ENCODE measurements around the gene FGR. TPM values are rescaled to one million over a fixed set of nuclear protein-coding genes. Genes with fewer than 3 reads are reported as not detected.

Gene FGR
- polyA plus RNA-seq, 1 donor = 1.4 TPM

DNA sequence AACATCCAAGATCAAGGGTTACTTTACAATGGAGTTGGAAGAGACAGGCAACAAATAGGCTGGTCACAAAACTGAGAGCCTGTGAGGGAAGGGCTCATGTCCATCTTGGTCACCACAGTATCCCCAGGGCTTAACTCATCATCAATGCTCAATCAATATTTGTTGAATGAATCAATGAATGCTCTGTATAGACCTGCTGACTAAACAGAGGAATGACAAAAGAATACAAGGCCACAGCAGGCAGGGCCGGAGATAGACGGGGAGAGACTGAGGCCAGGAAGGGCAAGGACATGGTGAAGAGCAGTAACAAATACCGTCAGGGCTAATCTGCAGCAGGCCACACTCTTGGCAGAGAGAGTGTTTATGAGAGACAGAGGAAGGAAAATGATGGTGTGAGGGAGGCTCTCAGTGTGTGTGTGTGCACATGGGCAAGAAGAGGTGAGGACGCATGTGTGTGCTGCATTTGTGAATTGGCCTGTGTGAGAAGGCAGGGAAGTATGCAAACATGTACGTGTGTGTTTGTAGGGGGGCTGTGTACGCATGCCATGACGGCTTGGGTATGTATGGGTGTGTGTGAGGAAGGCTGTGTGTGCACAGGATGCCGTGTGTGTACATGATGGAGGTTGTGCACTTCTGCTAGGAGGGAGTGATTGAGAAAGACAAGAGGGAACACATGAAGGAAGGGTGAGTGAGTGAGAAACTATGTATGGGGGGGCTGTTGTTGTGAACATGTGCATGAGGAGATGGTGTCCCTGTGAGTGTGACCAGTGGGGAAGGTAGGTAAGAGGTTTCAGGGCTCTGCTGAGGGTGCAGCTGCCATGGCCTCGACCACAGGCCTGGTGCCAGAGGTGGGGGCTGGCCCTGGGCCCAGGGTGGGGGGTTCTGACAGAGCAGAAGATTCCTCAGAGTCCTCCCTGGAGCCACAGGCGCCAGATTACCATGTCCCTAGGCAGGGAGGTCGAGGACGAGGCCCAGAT lies 46.4 kb downstream of the FGR start:
- DNase-seq (ENCODE audit: low read depth) = no peak

DNA sequence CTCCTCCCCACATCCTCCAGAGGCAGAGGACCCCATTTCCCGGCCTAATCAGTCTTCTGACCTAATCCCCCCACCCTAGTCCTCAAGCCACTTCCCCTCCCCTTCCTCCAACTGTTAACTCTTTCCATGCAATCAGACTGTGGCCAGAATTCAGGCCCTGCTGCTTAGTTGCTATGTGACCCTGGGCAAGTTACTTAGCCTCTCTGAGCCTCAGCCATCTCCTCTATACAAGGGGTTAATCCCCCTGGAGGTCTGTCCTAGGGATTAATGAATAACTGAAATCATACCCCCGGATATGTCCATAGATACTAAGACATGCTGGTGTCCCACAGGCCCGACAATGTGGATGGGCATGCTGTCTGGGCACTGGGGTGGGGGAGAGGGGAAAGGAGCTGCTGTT lies 49.3 kb downstream of the FGR start:
- no peak for DNase-seq (ENCODE audit: low read depth)

DNA sequence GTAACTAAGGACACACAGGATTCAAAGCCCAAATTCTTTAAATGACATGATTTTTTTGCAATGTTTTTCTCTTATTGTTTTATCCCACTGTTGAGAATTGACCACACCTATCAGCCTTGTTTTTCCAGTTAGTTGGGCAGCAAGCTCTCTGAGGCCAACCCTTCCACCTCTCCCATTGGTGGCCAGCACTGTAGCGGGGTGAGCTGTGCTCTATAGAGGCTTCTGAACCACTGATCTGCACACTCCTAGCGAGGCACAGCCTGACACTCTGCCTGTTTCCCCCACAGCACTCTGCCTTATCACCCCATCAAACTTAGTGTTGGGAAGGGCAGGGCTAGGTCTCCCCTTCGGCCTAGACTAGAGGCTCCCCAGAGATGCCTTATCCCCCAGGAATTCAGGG lies 50.5 kb downstream of the FGR start:
- DNase-seq (ENCODE audit: low read depth) = no peak

DNA sequence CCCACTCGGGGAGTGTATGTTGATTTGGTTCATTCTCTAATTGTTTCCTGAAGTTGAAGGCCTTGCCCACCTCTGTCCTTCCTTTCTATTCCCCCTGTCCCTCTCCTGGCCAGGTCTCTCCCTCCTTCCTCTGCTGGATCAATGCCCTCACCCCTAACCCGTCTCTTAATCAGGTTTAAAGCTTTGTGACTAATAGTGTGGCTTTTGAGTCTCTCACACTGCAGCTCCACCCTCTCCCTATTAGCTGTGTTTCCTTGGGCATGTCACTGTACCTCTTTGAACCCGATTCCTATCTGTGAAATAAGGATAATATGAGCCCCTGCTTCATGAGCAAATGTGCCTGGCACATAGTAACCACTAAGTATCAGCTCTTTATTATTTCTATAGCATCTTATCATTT lies 51.5 kb downstream of the FGR start:
- no peak for DNase-seq (ENCODE audit: low read depth)

DNA sequence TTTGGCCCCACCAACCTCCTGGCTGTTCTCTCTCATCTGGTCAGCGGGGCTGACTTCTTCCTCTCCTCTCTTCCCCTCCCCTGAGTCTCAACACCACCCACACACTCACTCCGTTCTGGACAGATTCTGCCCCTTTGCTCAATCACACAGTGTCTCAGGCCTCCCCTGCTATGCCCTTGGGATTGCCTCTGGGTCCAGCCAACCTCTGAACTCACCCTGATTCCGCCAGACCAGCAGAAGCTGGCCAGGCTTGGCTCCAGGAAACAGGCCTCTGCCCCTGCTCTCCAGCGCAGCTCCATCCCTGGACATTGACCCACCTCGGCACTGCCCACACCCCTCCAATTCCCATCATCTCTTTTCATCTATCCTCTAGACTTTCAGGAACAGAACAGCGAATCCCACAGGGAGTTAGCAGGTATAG lies 53.2 kb downstream of the FGR start:
- no peak for DNase-seq (ENCODE audit: low read depth)

DNA sequence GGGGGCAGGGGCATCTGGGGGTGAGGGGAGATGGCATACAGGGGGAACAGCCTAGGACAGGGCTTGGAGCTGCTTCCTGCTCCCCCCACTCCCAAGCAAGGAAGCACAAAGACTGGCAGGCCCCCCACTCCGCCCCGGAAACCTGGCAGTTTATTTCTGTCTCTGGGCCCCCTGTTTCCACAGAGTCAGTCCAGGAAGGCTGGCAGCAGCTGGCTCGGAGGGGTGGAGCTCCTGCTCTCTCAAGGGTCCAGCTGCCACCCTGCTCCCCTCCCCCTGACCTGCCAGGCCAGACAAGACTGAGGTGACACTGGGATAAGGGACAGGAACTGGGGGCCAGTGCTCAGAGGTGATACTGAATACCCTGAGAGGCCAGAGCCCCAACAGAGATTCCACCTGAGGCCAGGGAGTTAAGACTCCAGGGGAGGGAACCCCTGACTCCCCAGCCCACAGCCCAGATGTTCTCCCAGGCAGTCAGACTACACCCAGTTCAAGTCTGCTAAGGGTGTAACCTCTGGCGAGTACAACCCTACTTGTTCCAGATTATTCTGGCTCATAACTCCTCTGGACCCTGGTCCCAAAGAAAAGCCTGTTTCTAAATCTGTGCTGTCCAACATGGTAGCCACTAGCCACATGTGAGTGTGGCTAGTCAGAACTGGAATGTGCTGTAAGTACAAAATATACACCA lies 57.3 kb downstream of the FGR start:
- DNase-seq (ENCODE audit: low read depth) = no peak

DNA sequence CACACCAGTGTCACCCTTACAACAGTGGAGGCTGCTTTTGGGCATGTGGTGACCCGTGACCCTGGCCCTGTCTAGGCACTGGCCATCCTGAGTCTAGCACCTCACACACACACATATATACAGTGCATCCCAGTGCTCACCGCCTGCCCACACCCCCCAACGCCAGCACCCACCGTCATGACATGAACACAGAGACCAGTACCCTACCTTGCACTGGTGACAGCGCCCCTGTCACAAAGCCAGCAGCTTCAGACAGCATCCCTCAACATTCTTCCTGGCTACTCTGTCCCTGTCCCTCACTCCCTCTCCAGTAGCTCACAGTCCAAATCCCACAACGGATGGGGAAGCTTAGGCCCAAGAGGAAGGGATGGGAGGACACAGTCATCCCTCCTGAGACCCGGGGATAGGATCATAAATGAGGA lies 58.2 kb downstream of the FGR start:
- no peak for DNase-seq (ENCODE audit: low read depth)

DNA sequence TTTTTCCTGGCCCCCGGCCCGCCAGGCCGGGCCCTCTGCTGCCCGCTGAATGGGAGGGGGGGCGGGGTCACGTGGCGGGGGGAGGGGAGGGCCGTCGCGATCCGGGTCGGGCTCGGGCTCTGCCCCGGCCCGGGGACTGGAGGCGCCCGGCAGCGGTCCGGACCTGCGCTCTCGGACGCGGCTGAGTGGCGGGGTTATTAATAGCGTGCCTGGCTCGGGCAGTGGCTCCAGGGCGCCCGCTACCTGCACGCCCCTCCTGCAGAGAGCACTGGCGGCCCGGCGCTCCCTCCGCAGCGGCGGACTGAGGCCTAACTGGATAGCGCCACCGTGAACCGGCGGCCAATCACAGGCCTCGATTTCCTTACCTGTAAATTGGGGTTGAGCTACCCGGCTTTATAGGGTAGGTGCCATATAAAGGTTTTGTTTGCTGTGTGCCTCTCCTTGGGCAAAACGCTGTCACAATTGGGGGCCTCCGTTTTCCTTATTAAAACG lies 59.1 kb downstream of the FGR start:
- no peak for DNase-seq (ENCODE audit: low read depth)

DNA sequence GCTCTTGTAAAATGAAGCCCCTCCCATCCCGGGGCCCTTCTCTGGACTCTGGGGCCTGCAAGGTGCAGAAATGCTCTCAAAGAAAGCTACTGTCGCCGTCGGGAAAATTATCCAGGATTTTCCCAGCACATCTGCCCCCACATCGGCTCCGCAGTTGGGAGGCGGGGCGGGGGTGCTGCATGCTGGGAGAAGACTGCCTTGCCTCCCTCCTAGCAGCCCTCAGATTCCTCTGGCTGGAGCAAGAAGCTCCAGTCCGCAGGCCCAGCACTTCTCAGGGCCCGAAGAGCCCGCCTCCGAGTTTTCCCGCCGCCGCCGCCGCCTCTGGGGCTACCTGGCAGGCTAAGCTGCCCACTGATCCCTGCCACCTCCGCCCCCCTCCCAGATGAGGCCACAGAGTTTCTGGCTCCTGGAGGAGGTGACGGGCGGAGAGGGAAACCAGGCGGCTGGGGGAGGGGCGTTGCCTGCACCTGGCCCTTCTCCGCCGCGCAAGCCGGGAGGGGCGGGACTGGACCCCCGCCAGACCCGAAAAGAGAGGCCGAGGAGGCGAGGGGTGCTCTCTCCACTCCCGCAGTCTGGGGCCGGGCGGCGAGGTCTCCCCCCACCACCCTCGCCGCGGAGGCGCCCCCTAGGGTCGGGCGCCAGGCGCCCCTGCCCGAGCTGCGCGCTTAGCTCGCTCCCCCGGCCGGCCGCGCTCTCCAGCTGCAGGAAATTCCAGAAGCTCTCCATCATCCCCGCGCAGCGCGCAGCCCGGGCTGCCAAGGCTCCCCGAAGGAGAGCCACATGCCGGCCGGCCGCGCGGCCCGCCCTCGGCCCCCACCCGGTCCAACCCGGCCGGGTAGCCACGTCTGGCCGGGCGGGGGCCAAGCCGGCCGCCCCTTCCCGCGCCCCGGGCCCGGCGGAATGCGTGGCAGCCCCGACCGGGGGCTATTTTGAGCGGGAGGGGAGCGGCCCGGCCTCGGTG lies 59.8 kb downstream of the FGR start:
- peak; percentile 75 for DNase-seq (ENCODE audit: low read depth)

DNA sequence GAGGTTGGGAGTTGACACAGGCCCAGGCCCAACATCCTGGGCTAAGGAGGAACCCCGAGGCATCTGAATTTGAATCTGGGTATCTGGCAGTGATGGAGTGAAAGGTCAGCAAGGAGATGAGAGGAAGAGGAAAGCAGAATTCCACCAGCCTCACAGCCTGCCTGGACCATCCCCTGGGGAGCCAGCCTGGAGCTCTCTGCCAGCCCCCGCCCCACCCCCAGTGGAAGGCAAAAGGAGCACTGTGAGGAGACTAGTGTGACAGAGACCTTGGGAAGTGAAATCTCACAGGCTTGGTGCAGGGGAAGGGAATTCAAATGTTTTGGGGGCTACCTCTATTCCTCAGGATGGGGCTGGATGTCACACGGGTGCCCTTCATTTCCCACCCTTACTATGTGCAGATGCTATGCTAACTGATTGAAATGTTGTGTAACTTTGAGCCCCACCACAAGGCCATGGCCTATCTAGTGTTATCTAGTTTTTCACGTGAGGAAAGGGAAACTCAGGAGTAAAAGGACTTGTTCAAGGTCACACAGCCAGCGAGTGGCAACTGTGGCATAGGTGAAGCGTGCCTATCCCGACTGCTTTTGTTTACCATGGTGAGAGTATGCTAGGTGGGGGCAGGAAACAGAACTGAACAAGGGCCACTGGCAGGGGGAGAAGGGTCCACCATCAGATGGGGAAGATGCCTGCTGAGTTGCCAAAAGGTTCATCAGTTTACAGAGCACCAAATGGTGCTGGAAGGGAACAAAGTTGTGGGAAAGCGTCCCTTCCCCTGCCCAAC lies 60.8 kb downstream of the FGR start:
- no peak for DNase-seq (ENCODE audit: low read depth)

DNA sequence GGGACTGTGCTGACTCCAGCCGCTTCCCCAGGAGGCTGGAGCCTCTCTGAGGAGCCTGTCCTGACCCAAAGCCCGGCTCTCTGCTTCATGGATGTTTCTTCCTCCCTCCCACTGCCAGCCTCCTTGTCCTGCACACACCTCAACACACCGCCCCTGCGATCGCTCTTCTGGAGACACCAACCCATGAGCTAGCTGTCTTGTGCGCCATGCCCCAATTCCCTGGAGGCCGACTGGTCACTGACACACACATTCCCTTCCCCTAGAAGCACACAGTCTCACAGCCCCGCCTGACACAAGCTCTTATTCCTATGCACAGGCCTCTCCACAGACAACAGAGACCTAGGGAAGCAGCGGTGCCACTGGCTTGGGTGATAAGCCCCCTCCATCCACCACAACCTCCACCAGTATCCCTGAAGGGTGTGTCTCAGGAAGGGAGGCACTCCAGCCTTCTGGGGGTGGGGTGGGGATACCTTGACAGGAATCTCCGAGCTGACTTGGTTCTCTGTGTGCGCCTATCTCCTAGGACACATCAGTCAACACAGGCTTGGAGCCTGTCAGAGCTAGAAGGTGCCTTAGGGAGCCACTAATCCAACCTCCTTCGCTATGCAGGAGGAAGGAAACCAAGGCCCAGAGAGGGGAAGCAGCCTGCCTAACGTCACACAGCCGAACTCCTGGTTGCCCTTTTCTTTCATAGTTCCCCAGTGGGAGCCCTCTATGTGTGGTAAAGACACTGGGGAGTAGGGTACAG lies 62.1 kb downstream of the FGR start:
- no peak for DNase-seq (ENCODE audit: low read depth)

DNA sequence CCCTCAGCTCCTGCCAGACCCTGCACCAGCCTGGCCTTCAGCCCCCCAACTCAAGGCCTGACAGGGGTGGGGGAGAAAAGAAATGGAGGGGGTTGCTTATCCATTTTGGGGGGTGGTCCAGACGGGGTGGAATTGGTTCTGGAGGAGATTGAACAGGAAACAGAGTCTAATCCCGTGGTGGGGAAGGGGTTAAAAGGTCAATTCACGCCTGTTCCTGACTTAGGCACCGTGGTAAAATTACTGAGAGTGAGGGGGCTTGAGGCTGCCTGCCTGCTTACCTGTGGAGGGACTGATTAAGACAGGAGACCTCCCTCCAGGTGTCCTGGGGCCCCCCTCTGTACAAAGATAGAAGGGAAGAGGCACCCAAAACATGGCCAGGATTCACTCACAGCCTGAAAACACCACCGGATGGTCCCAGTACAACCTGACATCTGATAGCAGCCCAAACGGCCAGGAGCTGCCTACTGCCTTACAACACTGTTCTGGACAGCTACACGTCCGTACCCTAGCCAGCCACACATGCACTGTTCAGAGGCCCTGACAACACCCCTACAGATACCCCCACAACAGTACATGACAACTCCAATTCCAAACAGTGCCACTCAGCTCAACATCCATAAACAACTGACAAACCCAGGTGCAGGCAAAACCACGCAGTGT lies 62.8 kb downstream of the FGR start:
- DNase-seq (ENCODE audit: low read depth) = no peak

DNA sequence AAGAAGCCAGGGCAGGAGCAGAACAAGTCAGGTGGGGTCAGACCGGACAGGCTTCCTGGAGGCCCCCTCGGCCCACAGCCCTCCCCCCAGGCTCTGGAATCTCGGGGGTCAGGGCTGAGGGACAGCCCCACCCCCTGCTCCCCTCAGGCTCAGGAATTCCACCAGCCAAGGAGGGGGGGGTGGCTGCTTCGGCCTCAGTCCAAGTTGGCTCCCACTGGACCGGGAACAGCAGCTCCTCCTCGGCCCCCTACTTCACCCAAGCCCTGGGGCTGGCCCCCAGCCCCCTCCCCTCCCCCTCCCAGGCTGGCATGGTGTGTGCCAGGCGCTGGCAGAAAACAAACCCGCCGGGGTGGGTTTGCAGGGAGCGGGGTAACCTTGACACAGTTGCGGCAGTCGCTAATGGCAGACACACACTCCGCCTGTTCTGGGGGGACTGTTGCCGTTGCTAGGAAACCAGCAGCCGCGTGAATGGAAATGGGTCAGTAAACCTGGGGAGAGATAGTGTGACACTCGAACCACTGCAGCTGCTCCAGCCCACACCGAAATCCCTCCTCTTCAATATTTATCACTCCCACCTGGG lies 63.5 kb downstream of the FGR start:
- no peak for DNase-seq (ENCODE audit: low read depth)

DNA sequence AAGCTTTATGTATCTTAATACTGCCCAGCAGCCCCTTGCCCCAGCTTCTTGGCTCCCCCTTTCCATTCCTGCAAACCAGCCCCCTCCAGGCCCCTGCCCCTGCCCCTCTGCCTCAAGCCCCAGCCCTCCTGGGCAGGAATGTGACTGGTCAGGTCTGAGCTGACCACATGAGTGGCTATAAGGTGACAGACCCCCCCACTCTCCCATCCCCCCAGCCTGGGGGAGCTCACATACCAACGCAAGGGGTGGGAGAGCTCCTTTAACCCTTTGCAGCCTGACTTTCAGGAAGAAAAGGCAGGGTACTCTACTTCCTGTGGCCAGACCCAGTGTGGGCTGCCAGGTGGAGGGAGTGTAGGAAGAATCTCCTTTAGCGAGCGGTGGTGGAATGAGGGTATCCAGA lies 64.2 kb downstream of the FGR start:
- DNase-seq (ENCODE audit: low read depth) = no peak

DNA sequence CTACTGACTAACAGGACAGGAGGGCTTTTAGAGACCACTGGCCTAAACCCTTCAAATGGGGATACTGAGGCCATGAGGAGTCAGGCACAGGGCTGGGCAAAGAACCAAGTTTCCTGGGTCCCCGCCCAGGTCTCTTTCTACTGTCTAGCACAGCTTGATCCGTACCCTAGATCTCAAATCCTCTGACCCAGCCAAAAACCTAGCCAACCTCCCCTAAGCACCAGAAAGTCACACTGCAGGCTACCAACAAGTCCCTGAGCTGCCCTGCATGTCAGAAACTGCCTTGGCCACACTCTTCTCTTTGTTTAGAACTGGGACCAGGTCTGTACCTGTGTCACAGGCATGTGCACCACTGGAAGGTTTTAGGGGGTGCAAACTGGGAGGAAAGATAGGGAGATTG lies 64.6 kb downstream of the FGR start:
- DNase-seq (ENCODE audit: low read depth) = no peak

DNA sequence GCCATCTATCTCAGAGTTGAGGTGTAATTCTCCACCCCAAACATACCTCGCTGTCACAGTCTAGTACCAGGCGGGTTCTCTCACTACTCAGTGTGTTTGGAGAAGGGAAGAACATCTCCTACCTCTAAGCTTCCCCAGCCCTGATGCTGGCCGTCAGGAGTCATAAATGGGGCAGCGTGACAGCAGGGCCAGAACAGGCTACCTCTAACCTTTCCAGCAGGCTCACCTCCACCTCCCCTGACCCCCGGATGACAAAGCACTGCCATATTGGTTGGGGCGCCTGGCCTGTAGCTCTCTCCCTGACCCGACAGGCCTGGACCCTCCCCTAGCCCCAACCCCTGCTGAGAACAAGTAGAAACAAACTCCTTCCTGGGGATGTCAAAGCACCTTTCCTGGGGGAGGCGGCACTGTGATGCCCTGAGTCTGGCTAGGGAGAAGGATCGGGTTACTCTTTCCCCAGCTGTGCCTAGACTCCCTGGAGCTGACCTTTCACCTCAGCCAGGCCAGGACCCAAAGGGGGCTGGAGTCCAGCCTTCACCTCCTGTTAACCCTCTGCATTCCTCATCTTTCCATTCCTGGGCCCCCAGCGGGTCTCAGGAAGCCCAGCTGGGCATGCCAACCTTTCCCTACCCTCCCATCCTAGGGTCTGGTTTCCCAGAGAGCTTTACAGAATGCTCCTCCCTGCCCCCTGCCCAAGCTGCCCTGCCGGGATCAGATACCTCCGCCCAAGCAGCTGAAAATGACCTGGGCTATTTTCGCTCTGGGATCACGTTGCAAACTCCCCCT lies 65.3 kb downstream of the FGR start:
- DNase-seq (ENCODE audit: low read depth) = no peak

DNA sequence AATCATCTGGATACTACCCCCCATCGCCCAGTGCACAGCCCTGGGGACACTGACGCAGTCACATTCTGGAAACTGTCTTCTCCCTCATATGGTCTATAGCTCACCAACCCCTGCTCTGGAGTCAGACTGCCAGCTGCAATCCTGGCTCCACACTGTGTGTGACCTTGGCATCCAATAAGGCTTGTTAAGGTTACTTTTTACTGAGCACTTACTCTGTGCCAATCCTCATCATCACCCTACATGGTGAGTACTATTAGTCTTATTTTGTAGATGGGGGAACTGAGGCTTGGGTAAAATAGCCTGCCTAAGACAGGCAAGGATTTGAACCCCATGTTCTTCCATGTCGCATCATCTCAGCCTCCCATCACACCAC lies 65.9 kb downstream of the FGR start:
- DNase-seq (ENCODE audit: low read depth) = no peak

DNA sequence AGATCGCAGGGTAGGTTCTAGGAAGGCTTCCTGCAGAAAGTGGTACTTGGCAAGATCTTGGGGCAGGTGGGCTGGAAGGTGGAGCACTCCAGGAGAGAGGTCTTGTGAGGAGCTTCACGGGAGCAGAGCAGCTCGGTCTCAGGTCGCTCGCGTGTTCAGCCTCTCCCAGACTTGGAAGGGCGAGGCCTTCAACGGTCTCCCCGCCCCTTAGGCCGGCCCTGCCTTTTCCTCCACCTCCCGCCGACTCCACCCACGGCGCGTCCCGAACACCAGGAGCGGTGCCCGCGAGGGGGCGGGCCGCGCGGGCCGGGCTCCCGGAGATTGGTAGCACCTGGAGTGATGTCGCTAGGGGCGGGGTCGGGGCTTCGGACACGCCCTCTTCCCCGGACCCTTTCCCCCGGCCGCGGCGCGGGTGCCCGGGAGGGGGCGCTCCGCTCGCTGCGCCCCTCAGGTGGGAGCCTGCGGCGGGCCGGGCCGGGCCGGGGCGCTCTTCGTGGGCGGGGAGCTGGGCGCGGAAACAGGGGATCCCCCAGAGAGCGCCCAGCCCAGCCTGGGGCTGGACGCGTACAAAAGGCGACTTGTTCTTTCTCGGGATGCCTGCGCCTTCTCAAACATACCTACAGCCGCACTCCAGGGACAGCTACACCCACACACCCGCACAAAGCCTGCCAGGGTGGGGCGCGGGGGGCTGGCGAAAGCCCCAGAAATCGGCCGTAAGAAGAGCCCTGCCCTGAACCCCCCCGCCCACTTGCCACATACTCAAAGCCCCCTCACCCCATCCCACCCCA lies 66.5 kb downstream of the FGR start:
- no peak for DNase-seq (ENCODE audit: low read depth)
